SK-N-SH (cell line): ENCODE results near the gene ELOA. TPM values are rescaled to one million over a fixed set of nuclear protein-coding genes. Genes with fewer than 3 reads are reported as not detected.

Experiments used
- CTCF ChIA-PET: fragments of 300-600, 350-600 bp; formaldehyde crosslinking; extraction: SDS; loops from one replicate; lab custom pipeline; 2021; lab: Yijun Ruan, JAX
- POLR2A ChIA-PET: fragments of 350-600 bp; sonication (Branson Sonifier 250); formaldehyde crosslinking; extraction: SDS; loops from one replicate; lab custom pipeline; 2020; ENCODE audit warnings: antibody characterized with exemption, inconsistent platforms; lab: Yijun Ruan, JAX
- DNase-seq: peaks from one replicate; pipeline ENCODE4 v3.0.0; 2012
- H2AFZ ChIP-seq: fragments of 200-600 bp; sonication (generic); 2 replicates; pipeline ENCODE4 v1.8.1; 2016; ENCODE audit warnings: antibody characterized with exemption, mild to moderate bottlenecking, low read depth
- H3F3A ChIP-seq: fragments of 200-600 bp; sonication (generic); replicated peaks from 2 replicates; pipeline ENCODE3; 2016; ENCODE audit warnings: antibody characterized with exemption, mild to moderate bottlenecking; ENCODE audit not compliant: insufficient read depth
- H3K27ac ChIP-seq, 2 experiments: fragments of 200-500 bp in 1 of 2; fragments of 200-600 bp in 1 of 2; sonication (Bioruptor generic) in 1 of 2; sonication (generic), shearing (Covaris generic) in 1 of 2; 2 replicates each; pipeline versions ENCODE4 v1.5.1 to v1.6.1; 2014 to 2016; ENCODE audit warnings: low read depth in 2 of 2, inconsistent platforms in 1 of 2, low read length in 1 of 2, mild to moderate bottlenecking in 1 of 2, mixed read lengths in 1 of 2
- H3K27me3 ChIP-seq: fragments of 200-600 bp; sonication (generic), shearing (Covaris generic); 2 replicates; pipeline ENCODE4 v1.6.1; 2016; ENCODE audit warnings: mixed run types; ENCODE audit not compliant: insufficient read depth
- H3K36me3 ChIP-seq, 2 experiments: fragments of 200-500 bp in 1 of 2; fragments of 200-600 bp in 1 of 2; sonication (Bioruptor generic) in 1 of 2; sonication (generic) in 1 of 2; replicated peaks in 1 of 2; 2 replicates each; pipeline versions ENCODE3 to v1.5.1; 2014 to 2016; ENCODE audit warnings: low read length in 1 of 2, mild to moderate bottlenecking in 1 of 2; ENCODE audit not compliant: insufficient read depth in 2 of 2, control insufficient read depth in 1 of 2
- H3K4me1 ChIP-seq, 2 experiments: fragments of 200-500 bp in 1 of 2; fragments of 200-600 bp in 1 of 2; sonication (Bioruptor generic) in 1 of 2; sonication (generic), shearing (Covaris generic) in 1 of 2; 2 replicates each; pipeline versions ENCODE4 v1.5.1 to v1.6.1; 2014 to 2016; ENCODE audit warnings: low read depth in 1 of 2, low read length in 1 of 2, mixed run types in 1 of 2; ENCODE audit not compliant: insufficient read depth in 2 of 2, control insufficient read depth in 1 of 2
- H3K4me2 ChIP-seq: fragments of 200-600 bp; sonication (generic), shearing (Covaris generic); 2 replicates; pipeline ENCODE4 v1.6.1; 2017; ENCODE audit warnings: mixed run types
- H3K4me3 ChIP-seq, 2 experiments: fragments of 200-500 bp in 1 of 2; fragments of 200-600 bp in 1 of 2; sonication (Bioruptor generic) in 1 of 2; sonication (generic), shearing (Covaris generic) in 1 of 2; 2 replicates each; pipeline versions ENCODE4 v1.5.1 to v1.8.1; 2014 to 2016; ENCODE audit warnings: low read depth in 2 of 2, inconsistent platforms in 1 of 2, low read length in 1 of 2, mild to moderate bottlenecking in 1 of 2, mixed read lengths in 1 of 2, moderate library complexity in 1 of 2
- H3K79me2 ChIP-seq: fragments of 200-600 bp; sonication (generic); 2 replicates; pipeline ENCODE4 v1.8.1; 2017; ENCODE audit warnings: mild to moderate bottlenecking; ENCODE audit not compliant: insufficient read depth
- H3K9ac ChIP-seq: fragments of 200-600 bp; sonication (generic); 2 replicates; pipeline ENCODE4 v1.6.1; 2017; ENCODE audit warnings: mixed run types
- H3K9me2 ChIP-seq: fragments of 200-600 bp; sonication (generic); 2 replicates; pipeline ENCODE4 v1.6.1; 2017; ENCODE audit warnings: mixed run types
- H3K9me3 ChIP-seq: fragments of 200-600 bp; sonication (generic); 2 replicates; pipeline ENCODE4 v1.6.1; 2017; ENCODE audit warnings: mixed run types, mild to moderate bottlenecking, moderate library complexity
- H4K20me1 ChIP-seq: fragments of 200-600 bp; sonication (generic); 2 replicates; pipeline ENCODE4 v1.6.1; 2017; ENCODE audit warnings: mild to moderate bottlenecking, mixed run types; ENCODE audit not compliant: insufficient read depth
- FOSL2 ChIP-seq: IDR thresholded peaks from 2 replicates; pipeline ENCODE4 v1.4.0; 2012; ENCODE audit warnings: low read depth, mild to moderate bottlenecking, moderate library complexity, borderline replicate concordance
- FOXJ3 ChIP-seq: sonication (generic); formaldehyde crosslinking; IDR thresholded peaks from 2 replicates; pipeline ENCODE4 v1.5.1; 2020; ENCODE audit warnings: mild to moderate bottlenecking, missing genetic modification reagents
- GATA2 ChIP-seq: sonication (generic); formaldehyde crosslinking; IDR thresholded peaks from 2 replicates; pipeline ENCODE4 v1.5.0; 2020; ENCODE audit warnings: mild to moderate bottlenecking, missing genetic modification reagents
- MXI1 ChIP-seq: IDR thresholded peaks from 2 replicates; pipeline ENCODE4 v1.6.1; 2012; ENCODE audit warnings: mild to moderate bottlenecking, low read depth, low read length, improper control_type of control experiment
- POLR2AphosphoS5 ChIP-seq: IDR thresholded peaks from 2 replicates; pipeline ENCODE4 v1.6.1; 2012; ENCODE audit warnings: low read depth, low read length
- RAD21 ChIP-seq: IDR thresholded peaks from 2 replicates; pipeline ENCODE4 v1.6.1; 2012; ENCODE audit warnings: mild to moderate bottlenecking, low read length
- REST ChIP-seq: IDR thresholded peaks from 2 replicates; pipeline ENCODE4 v1.6.1; 2012; ENCODE audit warnings: mild to moderate bottlenecking, low read depth, low read length, moderate library complexity
- SMC3 ChIP-seq: IDR thresholded peaks from 2 replicates; pipeline ENCODE4 v1.6.1; 2012; ENCODE audit warnings: low read depth, low read length, improper control_type of control experiment
- TAF1 ChIP-seq: IDR thresholded peaks from 2 replicates; pipeline ENCODE4 v1.6.1; 2012; ENCODE audit warnings: low read depth, mild to moderate bottlenecking, low read length, moderate library complexity, borderline replicate concordance
- TEAD4 ChIP-seq: IDR thresholded peaks from 2 replicates; pipeline ENCODE4 v1.4.0; 2012; ENCODE audit warnings: mild to moderate bottlenecking, borderline replicate concordance; ENCODE audit not compliant: insufficient read depth
- USF2 ChIP-seq: fragments of 150-350 bp; IDR thresholded peaks from 2 replicates; pipeline ENCODE4 v1.6.1; 2017; ENCODE audit warnings: antibody characterized with exemption, low read length, low read depth, borderline replicate concordance
- YY1 ChIP-seq: IDR thresholded peaks from 2 replicates; pipeline ENCODE4 v1.4.0; 2012; ENCODE audit warnings: low read depth, mild to moderate bottlenecking
- ZBTB33 ChIP-seq: IDR thresholded peaks from 2 replicates; pipeline ENCODE4 v1.4.0; 2012; ENCODE audit warnings: low read depth, borderline replicate concordance
- WGBS: methylation state at CpG from one replicate; pipeline ENCODE4 v1.1.6; 2017; ENCODE audit warnings: low lambda C conversion rate; 5-methylcytosine and 5-hydroxymethylcytosine counted together
- polyA plus RNA-seq, 3 experiments: library from polyadenylated mRNA; depleted of rRNA; stranded (reverse); fragments of >200 nt; gene quantifications; 2 replicates each; pipeline ENCODE4 v1.2.3, GENCODE V29; 2012
- TF ChIP-seq, protein P1 (sequence below): IDR thresholded peaks from 2 replicates; pipeline ENCODE4 v1.4.0; 2012; ENCODE audit warnings: low read depth, borderline replicate concordance
- TF ChIP-seq, protein P2 (sequence below): IDR thresholded peaks from 2 replicates; pipeline ENCODE4; 2012

The ELOA gene
- polyA plus RNA-seq, 1 of the 3 experiments (the other 2 are of a cell fraction), result 14.5 TPM

DNA sequence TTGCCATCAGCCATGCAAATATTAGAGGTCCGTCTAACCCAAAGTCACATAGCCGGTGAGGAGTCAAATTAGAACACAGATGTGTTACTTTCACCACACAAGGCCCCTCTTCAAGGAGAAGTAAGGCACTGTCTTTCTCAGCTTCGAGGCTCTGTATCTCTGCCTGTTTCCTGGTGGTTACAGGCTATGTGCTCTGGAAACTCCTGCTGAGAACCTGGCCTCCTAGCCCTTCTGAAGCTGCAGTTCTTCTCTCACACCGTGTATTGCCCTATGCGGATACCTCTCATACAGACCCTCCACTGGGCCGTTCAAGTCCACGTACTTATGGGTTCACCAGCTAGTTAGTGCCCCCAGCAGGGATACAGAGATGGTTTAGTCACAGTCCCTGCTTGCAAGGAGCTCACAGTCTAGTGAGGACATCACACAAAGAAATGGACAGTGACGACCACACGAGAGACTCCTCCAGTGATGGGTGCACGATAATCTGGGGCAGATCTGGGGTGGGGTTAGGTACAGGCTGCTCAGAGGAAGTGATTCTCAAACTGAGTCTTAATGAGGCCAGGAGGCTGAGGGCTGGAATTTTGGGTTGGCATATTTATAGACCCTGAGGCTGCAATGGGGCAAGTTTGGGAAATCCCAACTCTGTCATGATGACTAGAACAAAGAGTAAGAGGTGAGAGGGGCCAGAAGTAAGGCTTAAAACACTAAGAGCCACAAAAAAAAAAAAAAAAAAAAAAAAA, 22.8 kb upstream of the ELOA start:
- Histone ChIP-seq H3K9me3 (no peaks in the 10 kb centered on the region), H3K9me2 (no peaks in the 10 kb centered on the region), H3K4me1 (peaks cover 0 to 3% of the 10 kb centered on the region in 2 experiments; a peak in 1 of 4 replicates), H3K27me3 (no peaks in the 10 kb centered on the region), H3K4me2 (no peak overlapping the region), H3K9ac (no peak overlapping the region), H4K20me1 (0 out of 2 replicates have a peak, but pooled peaks cover 25% of the 10 kb centered on the region), H3K36me3 (peaks cover 0 to under 1% of the 10 kb centered on the region in 2 experiments), H3K79me2 (peaks cover 43% of the 10 kb centered on the region; the same call in 1 of the 2 replicates), H3F3A (no peaks in the 10 kb centered on the region), H3K27ac (no peak overlapping the region), H3K4me3 (no peak overlapping the region), H2AFZ (no peak overlapping the region)
- 93% methylated on average over 10 of the region's 10 CpGs for whole genome bisulfite sequencing
- DNase-seq, result no peak
- TF ChIP-seq, protein P1, sequence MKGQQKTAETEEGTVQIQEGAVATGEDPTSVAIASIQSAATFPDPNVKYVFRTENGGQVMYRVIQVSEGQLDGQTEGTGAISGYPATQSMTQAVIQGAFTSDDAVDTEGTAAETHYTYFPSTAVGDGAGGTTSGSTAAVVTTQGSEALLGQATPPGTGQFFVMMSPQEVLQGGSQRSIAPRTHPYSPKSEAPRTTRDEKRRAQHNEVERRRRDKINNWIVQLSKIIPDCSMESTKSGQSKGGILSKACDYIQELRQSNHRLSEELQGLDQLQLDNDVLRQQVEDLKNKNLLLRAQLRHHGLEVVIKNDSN, result no peak
- no peak for TF ChIP-seq REST
- TF ChIP-seq USF2, result no peak
- no peak for TF ChIP-seq FOXJ3 (CRISPR knock-in tag)
- no peak for TF ChIP-seq TAF1
- TF ChIP-seq TEAD4, result no peak
- TF ChIP-seq POLR2AphosphoS5, result no peak
- no peak for TF ChIP-seq ZBTB33
- TF ChIP-seq, protein P2, sequence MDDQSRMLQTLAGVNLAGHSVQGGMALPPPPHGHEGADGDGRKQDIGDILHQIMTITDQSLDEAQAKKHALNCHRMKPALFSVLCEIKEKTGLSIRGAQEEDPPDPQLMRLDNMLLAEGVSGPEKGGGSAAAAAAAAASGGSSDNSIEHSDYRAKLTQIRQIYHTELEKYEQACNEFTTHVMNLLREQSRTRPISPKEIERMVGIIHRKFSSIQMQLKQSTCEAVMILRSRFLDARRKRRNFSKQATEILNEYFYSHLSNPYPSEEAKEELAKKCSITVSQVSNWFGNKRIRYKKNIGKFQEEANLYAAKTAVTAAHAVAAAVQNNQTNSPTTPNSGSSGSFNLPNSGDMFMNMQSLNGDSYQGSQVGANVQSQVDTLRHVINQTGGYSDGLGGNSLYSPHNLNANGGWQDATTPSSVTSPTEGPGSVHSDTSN, result no peak
- no peak for TF ChIP-seq FOSL2
- TF ChIP-seq GATA2 (CRISPR knock-in tag), result no peak
- no peak for TF ChIP-seq RAD21
- TF ChIP-seq MXI1, result no peak
- no peak for TF ChIP-seq SMC3
- no peak for TF ChIP-seq YY1
- ChIA-PET POLR2A (no interaction called here), CTCF (no interaction called here)
